NOMO-1 treated with dmso at 0.1 percent for 144 hours (cell line): ENCODE data around the gene TRAK1.
"Not testable (repeated sequence)": the region's sequence is repeated elsewhere in the genome, so short reads cannot be mapped to it uniquely, and the experiment has no call there.

Experiments
- DNase-seq: peaks from one replicate; lab custom pipeline; 2025; ENCODE audit not compliant: unreplicated experiment; lab: John Stamatoyannopoulos, UW

Gene TRAK1

GRCh38 chr3:42090973-42091731 lies at the start of gene TRAK1:
TSS of gene TRAK1 (plus strand) at chr3:42091357. CDS start at chr3:42091470, 113 bp downstream.
- DNase-seq, result no peak

GRCh38 chr3:42042747-42043098 lies 48.4 kb upstream of the TRAK1 start:
- DNase-seq, result no peak

- no peak for DNase-seq
These were observed 47.9 kb upstream of the TRAK1 start for GRCh38 chr3:42043099-42043813.

- DNase-seq, result no peak
These were observed 45.4 kb upstream of the TRAK1 start for GRCh38 chr3:42045708-42046243.

GRCh38 chr3:42048526-42048925 lies 42.6 kb upstream of the TRAK1 start:
- DNase-seq, result not testable (repeated sequence)

- no peak for DNase-seq
These were observed 41.0 kb upstream of the TRAK1 start for GRCh38 chr3:42050126-42050525.

- no peak for DNase-seq
These were observed 39.6 kb upstream of the TRAK1 start for GRCh38 chr3:42051384-42052131.

- no peak for DNase-seq
These were observed 39.0 kb upstream of the TRAK1 start for GRCh38 chr3:42052132-42052483.

- no peak for DNase-seq
These were observed 38.4 kb upstream of the TRAK1 start for GRCh38 chr3:42052484-42053351.

- DNase-seq, result no peak
These were observed 37.7 kb upstream of the TRAK1 start for GRCh38 chr3:42053476-42053875.

GRCh38 chr3:42055291-42055690 lies 35.9 kb upstream of the TRAK1 start:
- DNase-seq, result no peak

GRCh38 chr3:42056840-42057239 lies 34.3 kb upstream of the TRAK1 start:
- DNase-seq, result no peak

- no peak for DNase-seq
These were observed 33.5 kb upstream of the TRAK1 start for GRCh38 chr3:42057561-42058211.

GRCh38 chr3:42061025-42061712 lies 30.0 kb upstream of the TRAK1 start:
- no peak for DNase-seq

- no peak for DNase-seq
These were observed 29.3 kb upstream of the TRAK1 start for GRCh38 chr3:42061713-42062380.

- no peak for DNase-seq
These were observed 28.7 kb upstream of the TRAK1 start for GRCh38 chr3:42062464-42062863.

- no peak for DNase-seq
These were observed 27.3 kb upstream of the TRAK1 start for GRCh38 chr3:42063888-42064287.

GRCh38 chr3:42066516-42067181 lies 24.5 kb upstream of the TRAK1 start:
- DNase-seq, result no peak

GRCh38 chr3:42067326-42067725 lies 23.8 kb upstream of the TRAK1 start:
- no peak for DNase-seq
